ENCODE results near the gene SLC23A2.

Gene SLC23A2

DNA sequence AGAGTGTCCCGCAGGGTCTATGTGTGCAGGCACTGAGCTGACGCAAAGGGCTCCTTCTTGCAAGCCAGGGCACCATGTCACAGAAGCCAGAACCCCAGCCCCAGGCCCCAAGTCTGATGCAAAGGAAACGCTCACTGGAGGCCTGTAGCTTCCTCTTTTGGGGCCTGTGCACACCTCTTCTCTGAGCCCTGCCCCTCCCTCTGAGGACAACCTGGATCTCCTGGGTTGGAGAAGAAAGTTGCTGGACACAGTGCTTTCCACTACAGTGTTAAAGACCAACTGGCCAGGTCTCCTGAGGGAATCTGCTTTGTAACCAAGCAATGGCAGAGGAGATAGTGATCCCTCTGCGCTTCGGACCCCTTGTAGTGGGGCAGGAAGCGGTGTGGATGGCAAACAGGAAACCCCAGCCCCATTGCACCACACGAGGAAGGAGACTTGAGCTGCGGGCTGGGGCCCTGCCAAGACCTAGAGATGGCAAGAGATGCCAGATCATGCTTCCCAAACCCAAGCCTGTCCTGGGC lies 189.6 kb downstream of the SLC23A2 start:
- TF ChIP-seq, protein P1, sequence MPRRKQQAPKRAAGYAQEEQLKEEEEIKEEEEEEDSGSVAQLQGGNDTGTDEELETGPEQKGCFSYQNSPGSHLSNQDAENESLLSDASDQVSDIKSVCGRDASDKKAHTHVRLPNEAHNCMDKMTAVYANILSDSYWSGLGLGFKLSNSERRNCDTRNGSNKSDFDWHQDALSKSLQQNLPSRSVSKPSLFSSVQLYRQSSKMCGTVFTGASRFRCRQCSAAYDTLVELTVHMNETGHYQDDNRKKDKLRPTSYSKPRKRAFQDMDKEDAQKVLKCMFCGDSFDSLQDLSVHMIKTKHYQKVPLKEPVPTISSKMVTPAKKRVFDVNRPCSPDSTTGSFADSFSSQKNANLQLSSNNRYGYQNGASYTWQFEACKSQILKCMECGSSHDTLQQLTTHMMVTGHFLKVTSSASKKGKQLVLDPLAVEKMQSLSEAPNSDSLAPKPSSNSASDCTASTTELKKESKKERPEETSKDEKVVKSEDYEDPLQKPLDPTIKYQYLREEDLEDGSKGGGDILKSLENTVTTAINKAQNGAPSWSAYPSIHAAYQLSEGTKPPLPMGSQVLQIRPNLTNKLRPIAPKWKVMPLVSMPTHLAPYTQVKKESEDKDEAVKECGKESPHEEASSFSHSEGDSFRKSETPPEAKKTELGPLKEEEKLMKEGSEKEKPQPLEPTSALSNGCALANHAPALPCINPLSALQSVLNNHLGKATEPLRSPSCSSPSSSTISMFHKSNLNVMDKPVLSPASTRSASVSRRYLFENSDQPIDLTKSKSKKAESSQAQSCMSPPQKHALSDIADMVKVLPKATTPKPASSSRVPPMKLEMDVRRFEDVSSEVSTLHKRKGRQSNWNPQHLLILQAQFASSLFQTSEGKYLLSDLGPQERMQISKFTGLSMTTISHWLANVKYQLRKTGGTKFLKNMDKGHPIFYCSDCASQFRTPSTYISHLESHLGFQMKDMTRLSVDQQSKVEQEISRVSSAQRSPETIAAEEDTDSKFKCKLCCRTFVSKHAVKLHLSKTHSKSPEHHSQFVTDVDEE (CRISPR knock-in tag; IDR thresholded peaks at IDR 0.05) = no peak
- TF ChIP-seq TCF4 (CRISPR knock-in tag; IDR thresholded peaks at IDR 0.05; ENCODE audit: borderline replicate concordance) (no peak), ZNF565 (CRISPR knock-in tag; conservative IDR thresholded peaks at IDR 0.05; ENCODE audit: low read depth) (no peak)
- TF ChIP-seq, protein P2, sequence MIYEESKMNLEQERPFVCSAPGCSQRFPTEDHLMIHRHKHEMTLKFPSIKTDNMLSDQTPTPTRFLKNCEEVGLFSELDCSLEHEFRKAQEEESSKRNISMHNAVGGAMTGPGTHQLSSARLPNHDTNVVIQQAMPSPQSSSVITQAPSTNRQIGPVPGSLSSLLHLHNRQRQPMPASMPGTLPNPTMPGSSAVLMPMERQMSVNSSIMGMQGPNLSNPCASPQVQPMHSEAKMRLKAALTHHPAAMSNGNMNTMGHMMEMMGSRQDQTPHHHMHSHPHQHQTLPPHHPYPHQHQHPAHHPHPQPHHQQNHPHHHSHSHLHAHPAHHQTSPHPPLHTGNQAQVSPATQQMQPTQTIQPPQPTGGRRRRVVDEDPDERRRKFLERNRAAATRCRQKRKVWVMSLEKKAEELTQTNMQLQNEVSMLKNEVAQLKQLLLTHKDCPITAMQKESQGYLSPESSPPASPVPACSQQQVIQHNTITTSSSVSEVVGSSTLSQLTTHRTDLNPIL (CRISPR knock-in tag; IDR thresholded peaks at IDR 0.05; ENCODE audit: low read depth) = no peak
- ATAC-seq = no peak

DNA sequence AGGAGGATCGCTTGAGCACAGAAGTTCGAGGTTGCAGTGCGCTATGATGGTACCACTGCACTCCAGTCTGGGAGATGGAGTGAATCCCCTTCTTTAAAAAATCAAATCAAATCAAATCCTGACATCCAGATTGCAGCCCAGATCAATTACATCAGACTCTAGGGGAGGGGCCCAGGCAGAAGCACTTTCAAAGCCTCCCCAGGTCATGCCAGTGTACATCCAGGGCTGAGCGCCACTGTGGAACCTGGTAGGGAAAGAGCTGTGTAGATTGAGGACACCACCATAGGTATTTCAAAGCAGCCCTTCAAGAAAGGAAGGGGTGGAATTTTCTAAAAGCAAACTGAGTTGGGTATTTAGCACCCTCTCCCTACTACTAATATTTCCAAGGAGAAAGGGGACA lies 190.1 kb downstream of the SLC23A2 start:
- no peak for TF ChIP-seq ARNTL (CRISPR knock-in tag; IDR thresholded peaks at IDR 0.05; ENCODE audit: borderline replicate concordance, low read depth)
- no peak for TF ChIP-seq ZNF70 (CRISPR knock-in tag; IDR thresholded peaks at IDR 0.05)
- no peak for TF ChIP-seq BACH2 (CRISPR knock-in tag; IDR thresholded peaks at IDR 0.05; ENCODE audit: borderline replicate concordance)
- no peak for ATAC-seq

DNA sequence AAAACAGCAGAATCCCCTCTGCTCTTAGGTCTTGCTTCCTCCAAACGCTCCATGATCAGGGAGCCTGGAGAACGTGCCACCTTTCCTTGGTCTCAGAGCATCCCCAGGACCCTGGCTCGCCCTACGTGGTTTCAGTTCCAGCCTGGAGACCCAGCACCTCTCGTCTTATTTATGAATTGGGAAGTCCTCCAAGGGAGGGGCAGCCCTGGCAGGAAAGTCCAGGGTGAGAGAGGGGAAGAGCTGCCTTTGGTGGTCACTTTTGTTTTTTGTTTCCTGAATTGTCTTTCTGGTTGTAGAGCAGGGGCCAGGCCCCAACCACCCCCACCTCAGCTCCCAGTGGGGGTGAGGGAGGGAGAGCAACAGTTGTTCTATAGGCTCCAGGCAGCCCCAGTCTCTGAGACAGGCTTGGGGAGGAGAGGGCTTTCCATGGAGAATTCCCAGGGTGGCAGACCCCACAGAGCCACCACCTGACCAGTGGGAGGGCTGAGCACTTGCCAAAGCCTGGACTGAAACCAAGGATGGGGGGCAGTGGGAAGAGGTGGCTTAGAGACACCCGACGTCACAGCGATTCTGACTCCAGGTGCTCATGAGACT lies 190.8 kb downstream of the SLC23A2 start:
- TF ChIP-seq ISL1 (CRISPR knock-in tag; IDR thresholded peaks at IDR 0.05) (no peak), PPARA (CRISPR knock-in tag; IDR thresholded peaks at IDR 0.05; ENCODE audit: borderline replicate concordance) (no peak), RARB (CRISPR knock-in tag; IDR thresholded peaks at IDR 0.05) (no peak), ZNF8 (CRISPR knock-in tag; IDR thresholded peaks at IDR 0.05) (no peak), OSR1 (CRISPR knock-in tag; IDR thresholded peaks at IDR 0.05) (no peak), ZFP30 (CRISPR knock-in tag; IDR thresholded peaks at IDR 0.05) (no peak), SNAI2 (CRISPR knock-in tag; IDR thresholded peaks at IDR 0.05) (no peak), TCF4 (CRISPR knock-in tag; IDR thresholded peaks at IDR 0.05; ENCODE audit: borderline replicate concordance) (no peak), ESRRG (CRISPR knock-in tag; IDR thresholded peaks at IDR 0.05) (no peak), ZNF565 (CRISPR knock-in tag; conservative IDR thresholded peaks at IDR 0.05; ENCODE audit: low read depth) (no peak), ZFP3 (CRISPR knock-in tag; IDR thresholded peaks at IDR 0.05) (no peak), TOX (CRISPR knock-in tag; IDR thresholded peaks at IDR 0.05; ENCODE audit: borderline replicate concordance) (no peak), ZC3H10 (CRISPR knock-in tag; IDR thresholded peaks at IDR 0.05) (no peak), ZNF70 (CRISPR knock-in tag; IDR thresholded peaks at IDR 0.05) (no peak), ARNTL (CRISPR knock-in tag; IDR thresholded peaks at IDR 0.05; ENCODE audit: borderline replicate concordance, low read depth) (no peak)
- TF ChIP-seq, protein P3, sequence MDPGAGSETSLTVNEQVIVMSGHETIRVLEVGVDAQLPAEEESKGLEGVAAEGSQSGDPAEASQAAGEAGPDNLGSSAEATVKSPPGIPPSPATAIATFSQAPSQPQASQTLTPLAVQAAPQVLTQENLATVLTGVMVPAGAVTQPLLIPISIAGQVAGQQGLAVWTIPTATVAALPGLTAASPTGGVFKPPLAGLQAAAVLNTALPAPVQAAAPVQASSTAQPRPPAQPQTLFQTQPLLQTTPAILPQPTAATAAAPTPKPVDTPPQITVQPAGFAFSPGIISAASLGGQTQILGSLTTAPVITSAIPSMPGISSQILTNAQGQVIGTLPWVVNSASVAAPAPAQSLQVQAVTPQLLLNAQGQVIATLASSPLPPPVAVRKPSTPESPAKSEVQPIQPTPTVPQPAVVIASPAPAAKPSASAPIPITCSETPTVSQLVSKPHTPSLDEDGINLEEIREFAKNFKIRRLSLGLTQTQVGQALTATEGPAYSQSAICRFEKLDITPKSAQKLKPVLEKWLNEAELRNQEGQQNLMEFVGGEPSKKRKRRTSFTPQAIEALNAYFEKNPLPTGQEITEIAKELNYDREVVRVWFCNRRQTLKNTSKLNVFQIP (CRISPR knock-in tag; IDR thresholded peaks at IDR 0.05; ENCODE audit: borderline replicate concordance, low read depth) = no peak
- TF ChIP-seq, protein P2 (CRISPR knock-in tag; IDR thresholded peaks at IDR 0.05; ENCODE audit: low read depth) = no peak
- TF ChIP-seq, protein P4, sequence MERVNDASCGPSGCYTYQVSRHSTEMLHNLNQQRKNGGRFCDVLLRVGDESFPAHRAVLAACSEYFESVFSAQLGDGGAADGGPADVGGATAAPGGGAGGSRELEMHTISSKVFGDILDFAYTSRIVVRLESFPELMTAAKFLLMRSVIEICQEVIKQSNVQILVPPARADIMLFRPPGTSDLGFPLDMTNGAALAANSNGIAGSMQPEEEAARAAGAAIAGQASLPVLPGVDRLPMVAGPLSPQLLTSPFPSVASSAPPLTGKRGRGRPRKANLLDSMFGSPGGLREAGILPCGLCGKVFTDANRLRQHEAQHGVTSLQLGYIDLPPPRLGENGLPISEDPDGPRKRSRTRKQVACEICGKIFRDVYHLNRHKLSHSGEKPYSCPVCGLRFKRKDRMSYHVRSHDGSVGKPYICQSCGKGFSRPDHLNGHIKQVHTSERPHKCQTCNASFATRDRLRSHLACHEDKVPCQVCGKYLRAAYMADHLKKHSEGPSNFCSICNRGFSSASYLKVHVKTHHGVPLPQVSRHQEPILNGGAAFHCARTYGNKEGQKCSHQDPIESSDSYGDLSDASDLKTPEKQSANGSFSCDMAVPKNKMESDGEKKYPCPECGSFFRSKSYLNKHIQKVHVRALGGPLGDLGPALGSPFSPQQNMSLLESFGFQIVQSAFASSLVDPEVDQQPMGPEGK (CRISPR knock-in tag; IDR thresholded peaks at IDR 0.05; ENCODE audit: borderline replicate concordance) = no peak
- TF ChIP-seq, protein P5, sequence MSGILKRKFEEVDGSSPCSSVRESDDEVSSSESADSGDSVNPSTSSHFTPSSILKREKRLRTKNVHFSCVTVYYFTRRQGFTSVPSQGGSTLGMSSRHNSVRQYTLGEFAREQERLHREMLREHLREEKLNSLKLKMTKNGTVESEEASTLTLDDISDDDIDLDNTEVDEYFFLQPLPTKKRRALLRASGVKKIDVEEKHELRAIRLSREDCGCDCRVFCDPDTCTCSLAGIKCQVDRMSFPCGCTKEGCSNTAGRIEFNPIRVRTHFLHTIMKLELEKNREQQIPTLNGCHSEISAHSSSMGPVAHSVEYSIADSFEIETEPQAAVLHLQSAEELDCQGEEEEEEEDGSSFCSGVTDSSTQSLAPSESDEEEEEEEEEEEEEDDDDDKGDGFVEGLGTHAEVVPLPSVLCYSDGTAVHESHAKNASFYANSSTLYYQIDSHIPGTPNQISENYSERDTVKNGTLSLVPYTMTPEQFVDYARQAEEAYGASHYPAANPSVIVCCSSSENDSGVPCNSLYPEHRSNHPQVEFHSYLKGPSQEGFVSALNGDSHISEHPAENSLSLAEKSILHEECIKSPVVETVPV (CRISPR knock-in tag; IDR thresholded peaks at IDR 0.05) = no peak
- no peak for ATAC-seq

Measured in SK-N-SH treated with all-trans-retinoic acid at 6 μM for 48 hours (cell line).